SJSA1 (cell line): ENCODE results near the gene RAD21L1. TPM values are rescaled to one million over a fixed set of nuclear protein-coding genes. Genes with fewer than 3 reads are reported as not detected.

ENCODE experiments used
- DNase-seq, 2 experiments: peaks; one replicate each; pipeline ENCODE4 v3.0.0-alpha.2; 2015 to 2020; ENCODE audit warnings: low spot score in 2 of 2, low read depth in 1 of 2
- H3K27ac ChIP-seq: fragments of 250-450 bp; sonication (Bioruptor Pico); 2 replicates; pipeline ENCODE4 v1.5.1; 2020; ENCODE audit warnings: mild to moderate bottlenecking, moderate library complexity
- H3K27me3 ChIP-seq: fragments of 250-450 bp; sonication (Bioruptor Pico); replicated peaks from 2 replicates; pipeline ENCODE4 v1.5.1; 2020; ENCODE audit warnings: mild to moderate bottlenecking, moderate library complexity
- H3K36me3 ChIP-seq: fragments of 250-450 bp; sonication (Bioruptor Pico); 2 replicates; pipeline ENCODE4 v1.5.1; 2020; ENCODE audit warnings: mild to moderate bottlenecking
- H3K4me1 ChIP-seq: fragments of 250-450 bp; sonication (Bioruptor Pico); replicated peaks from 2 replicates; pipeline ENCODE4 v1.6.1; 2021; ENCODE audit warnings: mild to moderate bottlenecking
- H3K4me3 ChIP-seq: fragments of 250-450 bp; sonication (Bioruptor Pico); 2 replicates; pipeline ENCODE4 v1.5.1; 2020; ENCODE audit warnings: mild to moderate bottlenecking
- H3K9me3 ChIP-seq: fragments of 250-450 bp; sonication (Bioruptor Pico); replicated peaks from 2 replicates; pipeline ENCODE4 v1.5.1; 2020; ENCODE audit warnings: mild to moderate bottlenecking
- total RNA-seq: library from RNA; depleted of rRNA; stranded (reverse); fragments of >200 nt; shearing (Covaris generic); gene quantifications from 2 replicates; pipeline ENCODE4 v1.2.3, GENCODE V29; 2014

Gene RAD21L1
- total RNA-seq, 1 experiment from 2014 or later: 0.29 TPM

- no peaks in the 10 kb centered on the region for H3K27me3 ChIP-seq
- no peak for DNase-seq
- no peaks in the 10 kb centered on the region for H3K9me3 ChIP-seq
- H3K27ac ChIP-seq: no peak overlapping the region
- peaks cover 5% of the 10 kb centered on the region for H3K4me1 ChIP-seq
- peaks cover 2% of the 10 kb centered on the region; the same call in 1 of the 2 replicates for H3K36me3 ChIP-seq
- H3K4me3 ChIP-seq: no peak overlapping the region
These were observed 51.9 kb downstream of the RAD21L1 start for GRCh38 chr20:1277529-1278322.

- Histone ChIP-seq H3K9me3 (no peaks in the 10 kb centered on the region), H3K27me3 (no peaks in the 10 kb centered on the region), H3K27ac (no peak overlapping the region), H3K36me3 (no peaks in the 10 kb centered on the region), H3K4me1 (peaks cover 9% of the 10 kb centered on the region), H3K4me3 (no peak overlapping the region)
- no peak for DNase-seq
These were observed 53.1 kb downstream of the RAD21L1 start for GRCh38 chr20:1278993-1279392.

DNA sequence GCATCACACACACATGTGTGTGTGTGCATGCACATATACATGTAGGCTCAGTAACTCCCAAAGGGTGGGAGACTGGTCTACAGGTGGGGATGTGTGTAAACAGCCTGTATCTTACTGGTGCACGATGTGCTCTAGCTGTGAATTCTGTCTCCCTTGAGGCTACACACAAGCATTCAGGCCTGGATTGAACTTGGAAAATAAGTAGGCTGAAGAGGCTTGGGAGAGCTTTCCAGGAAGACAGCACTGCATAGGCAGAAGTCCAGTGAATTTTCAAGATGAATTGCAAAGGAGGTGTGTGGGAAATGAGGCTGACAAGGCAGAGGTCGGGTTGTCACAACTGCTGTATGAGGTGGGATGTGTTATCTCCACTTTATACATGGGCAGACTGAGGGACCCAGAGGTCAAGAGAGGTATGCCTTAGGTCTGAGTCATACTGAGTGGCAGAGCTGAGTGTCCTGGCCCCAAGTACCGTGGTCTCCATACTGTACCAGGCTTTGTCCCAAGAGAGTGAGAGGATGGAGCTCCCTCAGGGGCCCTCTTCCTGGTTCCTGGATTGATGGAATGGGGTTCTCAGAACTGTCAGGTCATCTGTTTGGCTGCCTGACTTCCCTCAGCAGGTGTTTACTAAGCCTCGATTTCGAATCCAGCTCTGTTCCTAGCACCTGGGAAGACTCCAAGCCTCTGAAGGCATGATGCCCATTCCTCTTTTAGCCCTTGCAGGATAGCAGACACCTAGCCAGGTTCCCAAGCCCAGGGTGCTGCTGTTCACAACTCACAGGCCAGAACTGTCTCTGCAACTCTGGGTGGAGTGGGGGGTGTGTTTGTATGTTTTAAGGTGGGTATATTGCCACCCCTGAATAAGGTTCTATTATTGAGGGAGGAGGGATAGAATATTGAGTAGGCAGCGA is 54.6 kb downstream of the RAD21L1 start:
- no peak overlapping the region for H3K4me3 ChIP-seq
- H3K9me3 ChIP-seq: no peaks in the 10 kb centered on the region
- no peaks in the 10 kb centered on the region for H3K27me3 ChIP-seq
- H3K27ac ChIP-seq: no peak overlapping the region
- DNase-seq: peak in 1 of 2 experiments; percentile 34
- H3K36me3 ChIP-seq: no peaks in the 10 kb centered on the region
- H3K4me1 ChIP-seq: peaks cover 15% of the 10 kb centered on the region

GRCh38 chr20:1281279-1282057 is 55.6 kb downstream of the RAD21L1 start:
- Histone ChIP-seq H3K27ac (no peak overlapping the region), H3K4me3 (no peak overlapping the region), H3K27me3 (no peaks in the 10 kb centered on the region), H3K9me3 (no peaks in the 10 kb centered on the region), H3K4me1 (peaks cover 15% of the 10 kb centered on the region), H3K36me3 (no peaks in the 10 kb centered on the region)
- peak in 1 of 2 experiments; percentile 15 for DNase-seq

GRCh38 chr20:1282966-1283365 is 57.1 kb downstream of the RAD21L1 start:
- no peaks in the 10 kb centered on the region for H3K27me3 ChIP-seq

GRCh38 chr20:1283522-1284510 is 58.0 kb downstream of the RAD21L1 start:
- H3K9me3 ChIP-seq: no peaks in the 10 kb centered on the region
- H3K4me1 ChIP-seq: peaks cover 15% of the 10 kb centered on the region
- H3K27ac ChIP-seq: no peak overlapping the region
- H3K4me3 ChIP-seq: no peak overlapping the region
- no peaks in the 10 kb centered on the region for H3K36me3 ChIP-seq
- DNase-seq: peak in 1 of 2 experiments; percentile 38
- no peaks in the 10 kb centered on the region for H3K27me3 ChIP-seq

More at GRCh38 chr20:1282966-1283365, 57.1 kb downstream of the RAD21L1 start:
- Histone ChIP-seq H3K4me3 (no peak overlapping the region), H3K9me3 (no peaks in the 10 kb centered on the region), H3K36me3 (no peaks in the 10 kb centered on the region), H3K27ac (no peak overlapping the region), H3K4me1 (peaks cover 15% of the 10 kb centered on the region)
- peak in 1 of 2 experiments; percentile 16 for DNase-seq

GRCh38 chr20:1286267-1287024 is 60.6 kb downstream of the RAD21L1 start:
- DNase-seq: no peak
- H3K4me3 ChIP-seq: no peak overlapping the region
- H3K27ac ChIP-seq: no peak overlapping the region
- no peaks in the 10 kb centered on the region for H3K27me3 ChIP-seq
- H3K36me3 ChIP-seq: no peaks in the 10 kb centered on the region
- H3K9me3 ChIP-seq: no peaks in the 10 kb centered on the region
- peaks cover 23% of the 10 kb centered on the region for H3K4me1 ChIP-seq

DNA sequence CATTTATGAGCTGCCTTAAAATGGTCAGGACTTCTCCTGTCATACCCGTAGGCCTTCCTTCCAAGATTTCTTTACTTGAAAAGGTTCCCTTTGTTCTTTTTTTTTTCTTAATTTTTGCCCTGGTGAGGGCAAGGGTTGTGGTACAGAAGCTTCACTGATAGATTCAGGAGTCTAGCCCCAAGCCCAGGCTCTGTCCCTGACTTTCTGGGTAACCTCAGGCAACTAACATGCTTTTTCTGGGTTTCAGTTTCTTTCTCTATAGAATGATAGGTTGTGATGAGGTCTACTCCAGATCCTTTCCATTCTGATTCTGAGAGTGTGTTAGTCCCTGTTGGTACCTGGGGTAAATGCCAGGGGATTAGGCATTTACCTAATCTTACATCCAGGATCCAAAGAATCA is 61.5 kb downstream of the RAD21L1 start:
- Histone ChIP-seq H3K36me3 (no peaks in the 10 kb centered on the region), H3K4me3 (no peak overlapping the region), H3K27ac (no peak overlapping the region), H3K9me3 (no peaks in the 10 kb centered on the region), H3K27me3 (no peaks in the 10 kb centered on the region), H3K4me1 (peaks cover 31% of the 10 kb centered on the region)
- DNase-seq: no peak

GRCh38 chr20:1287787-1288569 is 62.1 kb downstream of the RAD21L1 start:
- no peaks in the 10 kb centered on the region for H3K36me3 ChIP-seq
- H3K4me1 ChIP-seq: peaks cover 32% of the 10 kb centered on the region
- no peak for DNase-seq
- H3K27me3 ChIP-seq: no peaks in the 10 kb centered on the region
- H3K9me3 ChIP-seq: no peaks in the 10 kb centered on the region
- H3K4me3 ChIP-seq: no peak overlapping the region
- H3K27ac ChIP-seq: no peak overlapping the region

- no peaks in the 10 kb centered on the region for H3K36me3 ChIP-seq
- peaks cover 22% of the 10 kb centered on the region for H3K4me1 ChIP-seq
- peak; percentile 92 to 94 for DNase-seq
- H3K9me3 ChIP-seq: no peaks in the 10 kb centered on the region
- H3K27me3 ChIP-seq: no peaks in the 10 kb centered on the region
- no peak overlapping the region for H3K4me3 ChIP-seq
- peak overlapping the region; percentile 55 for H3K27ac ChIP-seq
These were observed 65.4 kb downstream of the RAD21L1 start for GRCh38 chr20:1291191-1291741.

DNA sequence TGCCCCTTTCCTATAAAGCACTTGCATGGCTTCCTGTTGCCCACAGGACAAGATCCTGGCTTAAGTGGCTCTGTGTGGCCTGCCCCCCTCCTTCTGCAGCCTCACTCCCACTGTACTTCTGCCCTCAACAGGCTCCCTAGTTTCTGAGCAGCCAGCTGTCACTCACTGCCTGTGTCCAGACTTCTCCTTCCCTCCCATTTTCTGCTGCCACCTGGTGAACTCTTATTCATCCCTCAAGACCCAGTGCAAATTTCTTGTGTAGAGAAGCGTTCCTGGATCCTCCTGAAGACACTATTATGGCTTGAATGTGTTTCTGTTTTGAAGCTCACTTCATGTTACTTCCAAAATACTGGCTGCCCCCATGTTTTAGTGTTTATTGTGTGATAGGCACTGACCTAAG is 66.8 kb downstream of the RAD21L1 start:
- H3K27me3 ChIP-seq: no peaks in the 10 kb centered on the region
- no peak overlapping the region for H3K27ac ChIP-seq
- no peak overlapping the region for H3K4me3 ChIP-seq
- H3K4me1 ChIP-seq: peaks cover 22% of the 10 kb centered on the region
- DNase-seq: no peak
- H3K36me3 ChIP-seq: no peaks in the 10 kb centered on the region
- H3K9me3 ChIP-seq: no peaks in the 10 kb centered on the region
